WTC11 (cell line): ENCODE results near the gene OR52M1. TPM values are rescaled to one million over a fixed set of nuclear protein-coding genes. Genes with fewer than 3 reads are reported as not detected.

ENCODE experiments used
- ATAC-seq: fragments of 200-7000 bp; cut with Tn5 transposase; 2 replicates; pipeline ENCODE4 v1.10.0; 2021; ENCODE audit warnings: mild to moderate bottlenecking, moderate library complexity
- Bru-seq: library from RNA; stranded (reverse); fragments of 400-500 nt; gene quantifications from one replicate; lab custom pipeline; 2021; lab: Mats Ljungman, UMichigan
- CTCF ChIA-PET: fragments of 300-600 bp; sonication (Branson Sonifier 250); formaldehyde crosslinking; loops from one replicate; lab custom pipeline; 2021; ENCODE audit warnings: antibody characterized with exemption; lab: Charles Lee
- POLR2A ChIA-PET: fragments of 350-600 bp; sonication (Branson Sonifier 250); formaldehyde crosslinking; loops from one replicate; lab custom pipeline; 2021; ENCODE audit warnings: antibody characterized with exemption; lab: Charles Lee
- DNase-seq: peaks from one replicate; pipeline ENCODE4 v3.0.0; 2021; ENCODE audit warnings: low spot score
- H3K27ac Mint-ChIP-seq: 2 replicates; pipeline ENCODE4 v1.8.0; 2021; ENCODE audit warnings: mixed read lengths
- H3K27me3 Mint-ChIP-seq: 2 replicates; pipeline ENCODE4 v1.8.0; 2021; ENCODE audit warnings: low read depth, mild to moderate bottlenecking, moderate library complexity, mixed read lengths
- H3K36me3 Mint-ChIP-seq: 2 replicates; pipeline ENCODE4 v1.8.0; 2021; ENCODE audit warnings: mixed read lengths
- H3K4me1 Mint-ChIP-seq: 2 replicates; pipeline ENCODE4 v1.8.0; 2022; ENCODE audit warnings: mixed read lengths
- H3K4me3 Mint-ChIP-seq: 2 replicates; pipeline ENCODE4 v1.8.0; 2021; ENCODE audit warnings: mild to moderate bottlenecking, moderate library complexity, mixed read lengths
- H3K9me3 Mint-ChIP-seq: 2 replicates; pipeline ENCODE4 v1.8.0; 2021; ENCODE audit warnings: mixed read lengths
- ATF2 ChIP-seq: sonication (generic); formaldehyde crosslinking; IDR thresholded peaks from 2 replicates; pipeline ENCODE4 v1.8.1; 2022; ENCODE audit warnings: low read depth, missing genetic modification reagents, borderline replicate concordance
- ERG ChIP-seq: fragments of 250-450 bp; sonication (Bioruptor Pico); IDR thresholded peaks from 2 replicates; pipeline ENCODE4 v1.8.0; 2021; ENCODE audit warnings: mild to moderate bottlenecking
- FOXP4 ChIP-seq: sonication (generic); formaldehyde crosslinking; IDR thresholded peaks from 2 replicates; pipeline ENCODE4 v1.8.0; 2022; ENCODE audit warnings: mild to moderate bottlenecking, missing genetic modification reagents
- HMGXB4 ChIP-seq: sonication (generic); formaldehyde crosslinking; IDR thresholded peaks from 2 replicates; pipeline ENCODE4 v1.8.1; 2023; ENCODE audit warnings: mild to moderate bottlenecking, moderate library complexity, missing genetic modification reagents
- JUN ChIP-seq: sonication (generic); formaldehyde crosslinking; IDR thresholded peaks from 2 replicates; pipeline ENCODE4 v1.8.0; 2023; ENCODE audit warnings: mild to moderate bottlenecking, missing genetic modification reagents
- NFE2L1 ChIP-seq: sonication (generic); formaldehyde crosslinking; IDR thresholded peaks from 2 replicates; pipeline ENCODE4 v1.8.1; 2023; ENCODE audit warnings: missing genetic modification reagents
- PREB ChIP-seq: sonication (generic); formaldehyde crosslinking; IDR thresholded peaks from 2 replicates; pipeline ENCODE4 v1.8.1; 2022; ENCODE audit warnings: mild to moderate bottlenecking, missing genetic modification reagents, moderate library complexity, borderline replicate concordance
- RORB ChIP-seq: fragments of 250-450 bp; sonication (Bioruptor Pico); IDR thresholded peaks from 2 replicates; pipeline ENCODE4 v1.9.0; 2021; ENCODE audit warnings: mild to moderate bottlenecking
- STAT6 ChIP-seq: sonication (generic); formaldehyde crosslinking; conservative IDR thresholded peaks from 2 replicates; pipeline ENCODE4 v1.8.1; 2023; ENCODE audit warnings: mild to moderate bottlenecking, low read depth, missing genetic modification reagents, moderate library complexity
- long read RNA-seq, 3 experiments: library from RNA in 1 of 3; library from capped mRNA in 1 of 3; library from polyadenylated mRNA in 1 of 3; unstranded in 2 of 3; stranded (forward) in 1 of 3; transcript quantifications; one replicate each; pipeline ENCODE4 v2.0.0, GENCODE V29; 2021
- total RNA-seq: library from RNA; stranded (reverse); gene quantifications from 3 replicates; pipeline ENCODE4 v1.2.3, GENCODE V29; 2021

Gene OR52M1
- total RNA-seq (not detected in 3 replicates), Bru-seq, nascent RNA (not detected)
- long read RNA-seq, experiment 1 = 0 reads
- long read RNA-seq, experiment 2 = 0 reads
- long read RNA-seq, experiment 3 = 0 reads

GRCh38 chr11:4544891-4545290 lies at the start of gene OR52M1:
Gene OR52M1 (plus strand): TSS chr11:4545191. CDS start chr11:4545191, 0 bp downstream.
- ATAC-seq (no peak), DNase-seq (no peak)
- POLR2A ChIA-PET = interaction anchor here (0.5 kb wide), 1 partner anchor 856 kb away, joined by 4 read pairs; no protein-coding TSS in a partner anchor
- Mint-ChIP-seq H3K9me3 (peaks cover 7% of the 10 kb centered on the region; the same call in 1 of the 2 replicates), H3K27me3 (peaks cover 18% of the 10 kb centered on the region), H3K4me1 (no peaks in the 10 kb centered on the region), H3K27ac (no peak within 1 kb of the TSS), H3K4me3 (no peak within 1 kb of the TSS), H3K36me3 (no peaks in the 10 kb centered on the region)
- CTCF ChIA-PET = no interaction called here
- no peak for TF ChIP-seq STAT6 (CRISPR knock-in tag)
- no peak for TF ChIP-seq NFE2L1 (CRISPR knock-in tag)
- no peak for TF ChIP-seq FOXP4 (CRISPR knock-in tag)
- no peak for TF ChIP-seq PREB (CRISPR knock-in tag)

GRCh38 chr11:4495487-4495886 lies 49.5 kb upstream of the OR52M1 start:
- ATAC-seq (no peak), DNase-seq (no peak)
- Mint-ChIP-seq H3K27ac (no peak overlapping the region), H3K4me3 (no peak overlapping the region), H3K36me3 (peaks cover 11% of the 10 kb centered on the region), H3K9me3 (peaks cover 15% of the 10 kb centered on the region), H3K4me1 (peaks cover 6% of the 10 kb centered on the region), H3K27me3 (no peaks in the 10 kb centered on the region)
- ChIA-PET POLR2A (no interaction called here), CTCF (interaction anchor here (1.4 to 4.3 kb wide), 2 partner anchors 44 to 308 kb away, joined by 4 to 52 read pairs; no protein-coding TSS in a partner anchor)
- no peak for TF ChIP-seq FOXP4 (CRISPR knock-in tag)
- TF ChIP-seq PREB (CRISPR knock-in tag) = no peak
- TF ChIP-seq JUN (CRISPR knock-in tag) = no peak

- peaks cover 6% of the 10 kb centered on the region for H3K4me1 Mint-ChIP-seq
- no peak overlapping the region for H3K27ac Mint-ChIP-seq
- H3K9me3 Mint-ChIP-seq = peaks cover 14% of the 10 kb centered on the region
- no peak overlapping the region for H3K4me3 Mint-ChIP-seq
- TF ChIP-seq RORB (CRISPR knock-in tag) (no peak), ATF2 (CRISPR knock-in tag) (no peak), HMGXB4 (no peak), ERG (CRISPR knock-in tag) (no peak)
- TF ChIP-seq, all 79 proteins: peak for 0
- no peak for DNase-seq
- H3K27me3 Mint-ChIP-seq = no peaks in the 10 kb centered on the region
- POLR2A ChIA-PET = no interaction called here
- CTCF ChIA-PET = interaction anchor here (1.1 to 1.4 kb wide), 2 partner anchors 44 to 292 kb away, joined by 3 to 4 read pairs; no protein-coding TSS in a partner anchor
- peaks cover 11% of the 10 kb centered on the region for H3K36me3 Mint-ChIP-seq
- ATAC-seq = no peak
Observed at GRCh38 chr11:4495986-4496385, 49.0 kb upstream of the OR52M1 start.
